Inflammatory macrophage treated with lipopolysaccharide for 4 hours (primary cell): Measurements from ENCODE around the gene POU3F4.
A peak's percentile ranks its signal among the peaks of the same experiment; 100 is the strongest.

Experiments used
- DNase-seq: peaks from one replicate; pipeline ENCODE4 v3.0.0-alpha.2; 2020

POU3F4 gene

DNA sequence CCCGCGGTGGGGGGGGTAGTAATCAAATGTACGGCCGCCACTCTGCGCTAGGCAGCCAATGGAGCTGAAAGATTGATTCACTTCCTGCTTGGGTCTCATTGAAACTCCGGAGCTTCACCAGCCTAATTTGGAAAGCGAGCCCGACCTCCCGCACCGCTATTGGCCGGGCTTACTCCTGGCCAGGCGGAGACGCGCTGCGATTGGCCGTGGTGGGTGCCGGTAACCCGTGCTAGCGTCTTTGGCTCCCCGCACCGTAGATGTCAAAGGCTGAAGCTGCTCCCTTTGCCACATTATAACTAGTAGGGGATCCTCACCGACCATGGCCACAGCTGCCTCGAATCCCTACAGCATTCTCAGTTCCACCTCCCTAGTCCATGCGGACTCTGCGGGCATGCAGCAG, at the start of gene POU3F4:
POU3F4 (plus strand) TSS at position 285 of the 400 bp plus-strand sequence; CDS start at position 320, 35 bp downstream.
- DNase-seq, result no peak

GRCh38 chrX:83469551-83469950, 38.5 kb upstream of the POU3F4 start:
- DNase-seq, result peak; percentile 8

- DNase-seq, result no peak
Measured at GRCh38 chrX:83495898-83496297, 12.2 kb upstream of the POU3F4 start.

DNA sequence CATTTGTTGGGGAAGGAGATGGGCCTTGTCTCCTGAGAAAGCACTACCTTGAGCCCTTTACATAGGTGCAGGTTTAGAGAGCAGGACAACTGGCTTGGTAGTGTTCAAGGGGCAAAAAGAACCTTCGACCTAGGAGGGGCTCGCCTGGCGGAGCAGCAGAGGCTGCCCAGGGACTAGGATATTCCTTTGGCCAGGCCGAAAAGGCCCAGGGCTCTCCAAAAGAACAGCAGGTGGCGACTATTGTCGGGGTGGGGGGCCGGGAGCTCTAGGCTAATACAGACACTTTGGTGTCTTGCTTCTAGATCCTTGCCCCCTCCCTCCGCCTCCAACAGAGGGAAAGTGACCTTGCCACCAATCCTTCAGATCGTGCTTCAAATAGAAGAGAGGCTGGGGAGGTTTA, 7.1 kb upstream of the POU3F4 start:
- no peak for DNase-seq

DNA sequence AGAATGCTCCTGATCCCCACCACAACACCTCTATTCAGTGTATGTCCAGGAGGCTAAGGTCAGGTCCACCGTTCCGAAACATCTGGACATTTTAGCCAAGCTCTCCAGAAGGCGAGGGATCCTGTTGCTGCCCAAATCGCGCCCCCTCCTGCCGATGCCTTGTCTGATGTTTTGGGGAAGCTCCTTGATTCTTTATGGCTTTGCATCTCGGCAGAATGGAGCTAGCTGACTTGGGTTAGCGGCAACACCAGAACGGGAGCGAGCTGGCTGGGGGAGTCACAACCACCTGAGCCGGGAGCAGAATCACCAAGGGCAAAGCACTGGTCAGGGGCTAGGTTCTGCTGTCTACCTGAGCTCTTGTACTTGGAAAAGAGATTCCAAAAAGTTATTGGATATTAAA, 6.6 kb upstream of the POU3F4 start:
- DNase-seq, result no peak

DNA sequence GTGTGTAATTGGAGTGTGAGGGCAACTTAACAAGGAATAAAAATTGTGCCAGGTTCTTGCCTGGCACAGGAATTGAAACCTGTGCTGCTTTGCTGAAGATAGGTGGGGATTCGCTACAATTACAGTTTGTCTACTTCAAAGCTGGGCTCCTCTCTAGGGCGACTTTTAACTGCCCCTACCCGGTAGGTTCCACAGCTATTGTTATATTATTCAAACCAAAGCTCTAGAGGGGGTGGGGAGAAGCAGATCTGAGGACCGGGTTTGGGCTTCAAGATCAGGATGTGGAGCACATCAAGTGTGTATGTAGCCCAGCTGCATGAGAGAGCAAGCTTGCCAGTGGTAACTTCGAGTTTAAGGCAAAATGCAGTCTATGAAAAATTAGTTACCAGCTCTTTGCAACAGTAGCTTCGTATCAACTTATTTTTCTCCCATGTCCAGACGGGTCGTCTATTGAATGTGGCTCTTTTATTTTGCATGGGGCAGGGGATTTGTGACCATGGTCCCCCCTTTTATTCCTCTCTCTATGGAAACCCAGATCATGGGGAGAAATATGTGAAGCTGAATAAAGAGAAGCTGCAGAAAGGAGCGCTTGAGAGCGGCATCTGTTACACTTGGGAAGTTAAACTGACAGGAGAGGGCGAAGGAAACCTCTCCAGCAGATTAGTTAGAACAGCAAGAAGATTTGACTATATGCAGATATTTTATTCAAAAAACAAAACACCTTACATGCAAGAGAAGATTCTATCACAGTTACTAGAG, 3.2 kb upstream of the POU3F4 start:
- no peak for DNase-seq

GRCh38 chrX:83508526-83509253, 600 bp downstream of the POU3F4 start:
- no peak for DNase-seq

GRCh38 chrX:83509254-83509801, 1.2 kb downstream of the POU3F4 start:
- no peak for DNase-seq

DNA sequence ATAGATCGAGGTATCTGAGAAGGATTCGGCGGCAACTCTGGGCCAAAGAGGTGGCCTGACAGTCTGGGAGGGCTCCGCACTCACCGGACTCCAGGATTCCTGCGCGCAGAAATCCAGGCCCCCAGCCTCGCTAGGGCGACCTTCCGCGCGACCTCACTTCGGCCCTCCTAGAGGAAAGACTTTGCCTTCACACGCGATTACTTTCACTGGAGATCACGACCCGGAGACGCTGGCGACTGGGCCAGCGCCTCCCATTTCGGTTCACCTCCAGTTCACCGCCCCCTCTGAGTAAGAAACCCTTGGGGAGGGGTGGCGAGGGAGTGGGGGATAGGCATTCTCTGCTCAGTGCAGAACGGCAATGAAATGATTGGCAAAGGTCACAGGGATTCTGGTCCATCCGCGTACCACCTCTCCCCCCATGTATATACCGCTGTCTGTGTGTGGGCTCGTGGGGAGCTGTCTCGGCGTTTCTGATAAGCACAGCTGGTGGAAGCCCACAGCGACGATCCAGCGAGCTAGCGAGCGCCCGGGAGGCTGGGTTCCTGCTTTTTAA, 2.5 kb downstream of the POU3F4 start:
- DNase-seq, result no peak

- no peak for DNase-seq
Measured at GRCh38 chrX:83511208-83511607, 3.1 kb downstream of the POU3F4 start.

- no peak for DNase-seq
Measured at GRCh38 chrX:83512111-83512510, 4.0 kb downstream of the POU3F4 start.

GRCh38 chrX:83516597-83516996, 8.5 kb downstream of the POU3F4 start:
- no peak for DNase-seq

DNA sequence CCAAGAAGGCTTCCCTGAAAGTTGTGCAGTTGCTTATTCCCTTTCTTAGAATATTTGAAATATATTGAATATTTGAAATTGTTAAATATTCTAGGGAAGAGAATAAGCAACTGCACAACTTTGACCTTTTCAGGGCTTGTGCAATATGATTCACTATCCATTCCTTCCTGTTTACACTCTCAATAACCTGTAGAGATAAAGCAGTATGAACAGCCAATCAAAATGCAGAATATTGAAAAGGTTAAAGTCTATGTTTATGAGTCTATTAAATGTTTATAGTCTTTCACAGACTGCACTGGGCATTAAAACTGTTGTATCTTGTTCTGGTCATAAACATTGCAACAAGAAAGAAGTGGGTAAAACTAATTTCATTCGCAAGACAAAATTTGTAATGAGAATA, 13.8 kb downstream of the POU3F4 start:
- no peak for DNase-seq

DNA sequence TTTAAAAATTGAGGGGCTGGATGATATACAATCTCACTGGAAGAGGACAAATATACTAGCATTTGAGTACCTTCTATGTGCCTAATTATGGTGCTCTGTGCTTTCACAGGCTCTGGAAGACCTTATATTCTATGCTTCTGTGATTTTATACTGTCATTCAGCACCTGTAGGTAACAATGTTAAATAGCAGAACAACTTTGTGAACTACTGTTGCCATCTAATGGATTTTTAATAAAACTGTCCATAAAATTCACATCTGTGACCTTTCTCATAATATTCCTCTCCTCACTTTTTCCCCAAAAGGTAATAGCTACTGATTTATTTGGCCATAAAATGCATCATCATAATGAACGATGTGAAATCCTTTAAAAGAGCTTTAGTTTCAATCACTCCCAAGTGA, 21.9 kb downstream of the POU3F4 start:
- no peak for DNase-seq

DNA sequence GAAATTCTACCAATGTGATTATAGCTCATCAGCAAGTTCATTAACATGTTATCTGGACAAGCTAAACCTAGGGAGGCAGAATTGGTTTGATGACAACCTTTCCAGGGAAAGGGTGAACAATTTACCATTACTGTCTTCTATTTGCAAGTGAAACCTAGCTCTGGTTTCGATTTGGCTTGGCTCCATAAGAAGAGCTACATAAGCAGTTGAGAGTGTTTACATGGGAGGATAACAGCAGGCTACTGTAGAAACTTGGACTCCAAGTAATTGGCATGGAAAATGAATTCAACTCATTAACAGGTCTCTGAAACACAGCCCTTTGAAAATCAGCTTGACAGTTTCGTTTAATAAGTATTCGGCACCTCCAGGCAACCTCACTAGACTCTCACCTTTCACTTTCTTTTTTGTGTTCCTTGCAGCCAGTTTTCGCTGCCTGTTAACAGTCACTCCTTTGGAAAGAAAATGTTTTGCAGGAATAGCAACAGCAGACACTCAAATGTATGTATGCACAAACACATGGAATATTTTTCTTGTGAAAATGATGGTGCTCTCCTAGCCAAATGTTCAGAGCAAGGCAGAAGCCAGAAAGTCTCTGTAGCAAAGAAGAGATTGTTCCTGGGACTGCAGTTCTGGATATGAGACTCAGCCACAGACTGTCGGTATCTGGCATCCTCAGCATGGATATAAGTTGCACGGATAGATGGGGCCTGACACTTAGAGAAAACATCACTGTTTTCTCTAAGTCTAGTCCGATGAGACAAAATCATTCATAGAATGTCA, 27.5 kb downstream of the POU3F4 start:
- DNase-seq, result no peak
